Stimulated activated CD8-positive, alpha-beta memory T cell treated with anti-CD3 and anti-CD28 coated beads, Interleukin-12 subunit alpha, Interleukin-12 subunit beta, amount 100 ng/mL, for 1 hour (primary cell): ENCODE data around the gene DFFB.
A peak's percentile ranks its signal among the peaks of the same experiment; 100 is the strongest.

Source experiments
- DNase-seq: peaks from one replicate; pipeline ENCODE4 v3.0.0-alpha.2; 2020; ENCODE audit warnings: low read depth

DFFB gene

DNA sequence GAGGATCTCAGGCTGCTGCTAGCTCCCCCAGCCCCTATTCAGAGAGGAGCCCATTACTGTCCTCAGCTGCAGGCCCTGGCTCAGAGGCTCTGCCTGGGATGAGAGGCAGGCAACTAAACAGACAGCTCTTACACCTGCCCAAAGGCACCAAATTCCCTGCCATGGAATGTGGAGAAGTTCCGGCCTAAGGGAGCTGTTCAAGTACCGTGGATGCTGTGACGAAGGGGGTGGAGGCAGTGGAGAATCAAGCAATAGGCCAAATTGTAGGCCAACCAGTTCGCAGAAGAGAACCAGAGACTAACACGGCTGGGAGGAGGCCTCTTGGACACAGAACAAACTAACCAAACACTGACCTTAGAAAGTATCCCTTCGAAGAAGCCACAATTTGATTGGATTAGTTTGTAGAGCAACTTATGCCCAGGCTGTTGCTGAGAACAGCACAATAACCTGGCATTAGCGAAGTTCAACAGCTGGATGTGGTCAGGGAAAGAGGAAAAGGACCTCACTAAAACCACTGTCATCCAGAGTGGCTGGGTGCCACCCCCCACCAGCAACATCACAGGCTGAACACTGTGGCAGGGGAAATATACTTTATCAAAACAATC, 39.2 kb downstream of the DFFB start:
- DNase-seq: no peak

DNA sequence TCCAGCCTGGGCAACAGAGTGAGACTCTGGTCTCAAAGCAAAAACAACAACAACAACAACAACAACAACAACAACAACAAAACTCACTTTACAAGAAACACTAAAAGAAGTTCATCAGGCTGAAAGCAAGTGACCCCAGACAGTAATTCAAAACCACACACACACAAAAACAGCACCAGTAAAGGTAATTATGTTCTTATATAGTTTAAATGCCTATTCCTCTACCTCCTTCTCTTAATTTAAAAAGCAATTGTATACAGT, 41.1 kb downstream of the DFFB start:
- no peak for DNase-seq

DNA sequence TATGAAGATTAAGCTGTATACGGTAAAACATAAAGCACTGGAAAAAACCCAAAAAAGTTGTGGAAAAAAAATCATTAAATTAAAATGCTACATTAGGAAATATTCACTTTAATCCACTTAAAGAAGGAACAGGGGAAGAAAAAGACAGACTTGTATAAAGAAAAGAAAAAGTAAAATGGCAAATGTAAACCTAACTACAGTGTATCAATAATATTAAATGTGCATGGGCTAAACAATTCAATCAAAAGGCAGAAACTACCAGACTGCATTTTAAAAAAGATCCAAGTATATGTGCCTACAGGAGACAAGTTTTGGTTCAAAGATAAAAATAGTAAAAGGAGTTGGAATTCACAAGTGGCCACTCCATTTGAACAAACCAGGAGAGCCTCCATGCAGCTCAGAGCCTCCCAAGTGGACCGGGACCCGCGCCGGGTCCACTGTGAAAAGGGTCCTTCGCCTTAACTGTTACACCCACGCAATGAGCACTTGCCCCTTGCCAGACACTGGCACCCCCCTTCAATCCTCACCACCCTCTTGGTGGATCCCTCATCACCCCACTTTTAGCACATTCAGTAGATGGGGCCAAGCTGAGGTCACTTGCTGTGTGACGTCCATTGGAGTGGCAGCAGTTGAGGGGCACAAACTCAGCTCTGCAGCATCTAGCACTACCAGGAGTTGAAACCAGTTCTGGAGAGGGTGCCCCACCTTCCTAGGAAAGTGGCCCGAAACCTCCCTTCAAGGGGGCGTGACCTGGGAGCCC, 41.9 kb downstream of the DFFB start:
- no peak for DNase-seq

DNA sequence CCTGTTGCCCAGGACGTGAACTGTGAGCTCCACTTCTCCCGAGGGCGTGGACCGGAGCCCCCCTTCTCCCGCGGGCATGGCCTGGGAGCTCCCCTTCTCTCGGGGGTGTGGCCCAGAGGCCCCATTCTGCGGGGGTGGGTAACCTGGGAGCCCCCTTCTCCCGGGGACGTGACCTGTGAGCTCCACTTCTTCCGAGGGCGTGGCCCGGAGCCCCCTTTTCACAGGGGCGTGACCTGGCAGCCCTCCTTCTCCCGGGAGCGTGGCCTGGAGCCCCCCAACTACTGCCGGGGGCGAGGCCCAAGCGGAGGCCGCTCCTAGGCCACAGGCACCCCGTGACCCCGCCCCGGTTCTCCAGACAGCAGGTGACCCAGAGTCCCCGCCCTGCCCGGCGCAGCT, 42.5 kb downstream of the DFFB start:
- DNase-seq: no peak

DNA sequence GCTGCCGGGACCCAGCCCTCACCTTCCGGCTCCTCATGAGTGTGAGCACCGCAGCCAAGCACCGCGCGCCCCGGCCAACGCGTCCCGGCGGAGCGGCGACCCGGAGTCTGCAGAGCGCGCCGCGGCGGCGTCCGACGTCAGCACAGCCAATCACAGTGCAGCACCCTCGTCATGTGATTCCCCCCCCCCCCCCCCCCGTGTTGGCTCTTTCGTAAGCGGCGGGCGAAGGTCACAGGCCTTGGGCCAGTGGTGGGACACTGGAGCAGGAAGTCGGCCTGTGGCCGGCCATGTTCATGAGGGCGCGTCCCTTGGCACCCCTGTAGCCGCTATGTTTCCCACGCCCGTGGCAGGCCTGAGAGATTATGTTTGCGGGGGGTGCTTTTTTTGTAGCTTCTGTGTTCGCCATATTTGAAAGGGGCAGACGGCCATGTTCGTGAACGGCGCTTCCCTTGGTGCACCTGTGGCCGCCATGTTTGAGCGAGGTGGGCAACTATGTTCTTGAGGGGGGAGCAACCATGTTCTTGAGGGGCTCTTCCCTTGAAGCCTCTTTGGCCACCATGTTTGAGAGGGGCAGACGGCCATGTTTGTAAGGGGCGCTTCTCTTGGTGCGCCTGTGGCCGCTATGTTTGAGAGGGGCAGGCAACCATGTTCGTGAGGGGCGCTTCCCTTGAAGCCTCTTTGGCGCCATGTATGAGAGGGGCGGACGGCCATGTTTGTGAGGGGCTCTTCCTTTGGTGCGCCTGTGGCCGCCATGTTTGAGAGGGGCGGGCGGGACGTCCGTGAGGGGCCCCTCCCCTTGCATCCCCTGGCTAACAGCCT, 43.1 kb downstream of the DFFB start, which contains the start of gene C1orf174:
Gene C1orf174 (minus strand): TSS at position 123 of the 819 bp plus-strand sequence. CDS start 86 bp downstream, at position 37.
- peak; percentile 90 for DNase-seq

DNA sequence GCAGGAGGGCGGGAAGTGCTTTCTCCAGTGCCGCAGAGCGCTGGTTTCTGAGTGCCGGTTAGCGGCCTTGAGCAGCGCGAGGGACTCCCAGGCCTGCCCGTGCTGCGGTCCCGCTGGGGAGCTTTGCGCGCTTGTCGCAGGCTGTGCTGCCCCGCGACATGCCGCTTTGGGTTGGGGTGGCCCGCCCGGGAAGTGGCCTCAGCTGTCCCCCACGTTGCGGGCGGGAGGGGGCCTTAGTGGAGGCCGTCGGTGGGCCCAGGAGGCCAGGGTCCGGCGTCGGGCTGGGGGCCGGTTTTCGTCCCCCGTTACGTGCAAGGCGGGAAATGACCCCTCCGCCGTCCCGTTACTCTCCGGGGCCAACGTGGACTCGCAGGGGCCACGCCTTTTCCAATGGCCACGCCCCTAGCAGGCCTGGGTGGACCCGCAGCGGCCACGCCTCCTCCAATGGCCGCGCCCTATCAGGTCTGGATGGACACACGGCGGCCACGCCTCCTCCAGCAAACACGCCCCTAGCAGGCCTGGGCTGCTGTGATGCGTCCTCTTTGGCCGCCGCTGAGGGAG, 43.8 kb downstream of the DFFB start:
- DNase-seq: peak; percentile 61

DNA sequence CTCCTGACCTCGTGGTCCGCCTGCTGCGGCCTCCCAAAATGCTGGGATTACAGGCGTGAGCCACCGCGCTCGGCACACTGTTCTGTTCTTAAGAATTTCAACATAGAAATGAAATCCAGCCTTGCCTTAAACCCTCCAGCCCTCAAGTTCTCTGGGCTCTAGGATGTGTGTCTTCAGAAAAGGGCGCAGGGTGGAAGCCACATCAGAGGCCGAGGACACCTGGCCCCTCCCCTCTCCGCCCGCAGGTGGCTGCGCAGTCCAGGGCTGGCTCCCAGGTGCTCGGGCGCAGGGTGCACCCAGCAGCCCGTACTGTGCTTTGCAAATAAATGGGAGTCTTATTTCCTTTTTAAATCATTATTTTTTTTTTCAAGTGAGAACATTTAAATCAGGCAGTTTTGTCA, 44.8 kb downstream of the DFFB start:
- DNase-seq: no peak

DNA sequence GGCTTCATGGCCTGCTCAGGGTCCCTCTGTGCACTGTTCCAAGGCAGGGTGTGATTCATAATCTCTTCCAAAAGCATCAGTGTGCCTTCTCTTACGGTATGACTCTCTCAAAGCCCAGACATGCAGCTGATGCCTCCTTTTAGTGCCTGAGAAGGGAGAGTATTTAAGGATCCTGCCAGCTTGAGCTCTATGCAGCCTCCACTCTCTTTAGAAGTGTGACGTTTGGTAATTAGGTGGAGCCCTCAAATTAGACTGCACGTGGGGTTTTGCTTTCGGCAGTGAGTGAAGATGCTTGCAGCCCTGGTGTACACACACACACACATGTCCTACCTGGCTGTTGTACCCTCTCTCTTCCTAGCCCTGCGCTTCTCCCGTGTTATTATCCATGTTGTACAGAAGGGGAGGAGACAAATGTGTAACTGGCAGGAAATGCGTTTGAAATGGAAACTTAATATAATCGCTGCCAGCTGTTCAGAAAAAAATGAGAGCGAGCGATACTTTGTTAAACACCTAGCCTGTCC, 45.4 kb downstream of the DFFB start:
- DNase-seq: no peak

DNA sequence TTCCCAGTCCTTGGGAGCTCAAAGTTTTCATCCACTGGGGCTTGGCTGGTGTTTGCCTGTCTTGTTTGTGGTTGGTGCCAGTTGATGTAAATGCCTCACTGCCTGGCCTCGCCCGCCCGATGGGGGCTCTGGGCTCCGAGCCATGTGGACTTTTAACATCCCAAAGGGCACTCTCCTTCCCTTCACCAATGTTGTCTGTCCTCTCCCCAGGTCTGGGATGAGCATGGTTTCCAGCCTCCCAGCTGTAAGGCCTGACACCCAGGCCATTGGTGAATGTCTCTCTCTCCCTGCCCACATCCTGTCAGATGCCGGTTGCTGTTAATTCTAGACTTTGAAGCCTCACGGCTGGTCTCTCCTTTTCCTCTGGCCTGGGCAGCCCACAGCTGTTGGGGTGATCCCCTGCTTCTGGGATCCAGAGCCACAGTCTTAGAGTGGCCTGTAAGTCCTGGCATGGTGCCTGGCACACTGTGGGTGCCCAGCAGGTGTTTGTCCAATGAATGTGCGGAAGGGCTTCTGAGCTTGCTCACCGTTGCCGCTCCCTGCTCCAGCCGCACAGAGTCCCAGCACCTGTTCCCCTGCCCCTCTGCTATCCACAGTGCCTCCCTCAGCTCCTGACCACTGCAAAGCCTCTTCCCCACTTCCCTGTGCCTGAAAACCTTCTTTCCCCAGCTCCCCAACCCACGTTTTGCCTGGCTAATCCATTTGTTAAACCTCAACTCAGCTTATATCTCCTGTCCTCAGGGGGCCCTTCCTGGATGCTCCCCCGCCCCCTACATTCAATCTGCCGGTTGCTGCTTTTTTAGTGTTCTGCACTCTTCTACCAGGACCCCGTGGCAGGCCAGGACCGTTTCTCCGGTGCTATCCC, 46.1 kb downstream of the DFFB start:
- DNase-seq: no peak

DNA sequence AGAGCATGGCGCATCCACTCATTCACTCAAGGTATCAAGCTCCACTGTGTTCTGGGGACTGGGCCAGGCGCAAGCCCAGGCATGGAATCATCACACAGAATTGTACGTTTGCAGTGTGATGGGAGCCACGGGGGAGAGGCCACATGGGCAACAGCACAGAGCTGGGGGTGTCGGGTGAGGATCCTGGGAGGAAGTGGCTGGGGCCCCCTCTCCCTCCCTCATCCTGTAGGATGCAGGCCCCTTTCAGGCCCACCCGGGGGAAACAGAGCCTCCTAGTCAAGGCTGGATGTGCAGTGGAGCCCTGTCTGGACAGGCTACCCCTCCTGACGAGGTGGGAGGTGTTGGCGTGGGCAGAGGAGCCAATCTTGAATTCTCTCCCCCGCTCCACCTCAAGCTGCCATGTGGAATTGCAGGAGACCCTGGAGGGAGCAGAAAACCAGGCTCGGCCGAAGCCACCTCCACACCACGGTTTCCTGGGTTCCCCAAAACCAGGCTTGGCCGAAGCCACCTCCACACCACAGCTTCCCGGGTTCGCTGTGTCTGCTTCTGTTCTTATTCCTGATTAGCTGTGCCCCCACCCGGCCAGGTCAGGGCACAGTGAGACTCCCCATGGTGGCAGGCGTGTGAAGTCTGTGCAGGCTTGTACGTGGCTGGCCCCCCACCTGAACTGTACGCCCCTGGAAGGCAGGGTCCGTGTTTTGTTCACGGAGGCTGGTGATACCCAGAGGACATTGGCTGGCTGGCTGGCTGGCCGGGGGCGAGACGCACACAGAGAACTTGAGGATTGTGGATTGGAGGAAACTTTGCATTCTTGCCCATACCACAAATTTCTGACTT, 46.9 kb downstream of the DFFB start:
- no peak for DNase-seq

DNA sequence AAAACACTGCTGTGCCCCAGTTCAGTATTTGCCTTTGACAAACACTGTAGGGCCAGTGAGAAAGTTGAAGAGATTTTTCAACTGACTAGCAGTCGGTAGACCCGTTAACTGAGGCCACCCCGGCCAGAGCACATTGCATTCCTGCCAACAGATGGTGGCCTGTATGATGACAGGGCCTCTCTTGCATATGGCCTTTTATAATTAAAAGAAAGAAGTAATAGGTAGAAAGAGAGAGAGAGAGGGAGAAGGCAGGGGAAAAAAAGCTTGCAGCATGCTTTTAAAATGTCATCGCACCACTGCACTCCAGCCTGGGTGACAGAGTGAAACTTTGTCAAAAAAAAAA, 47.5 kb downstream of the DFFB start:
- no peak for DNase-seq

DNA sequence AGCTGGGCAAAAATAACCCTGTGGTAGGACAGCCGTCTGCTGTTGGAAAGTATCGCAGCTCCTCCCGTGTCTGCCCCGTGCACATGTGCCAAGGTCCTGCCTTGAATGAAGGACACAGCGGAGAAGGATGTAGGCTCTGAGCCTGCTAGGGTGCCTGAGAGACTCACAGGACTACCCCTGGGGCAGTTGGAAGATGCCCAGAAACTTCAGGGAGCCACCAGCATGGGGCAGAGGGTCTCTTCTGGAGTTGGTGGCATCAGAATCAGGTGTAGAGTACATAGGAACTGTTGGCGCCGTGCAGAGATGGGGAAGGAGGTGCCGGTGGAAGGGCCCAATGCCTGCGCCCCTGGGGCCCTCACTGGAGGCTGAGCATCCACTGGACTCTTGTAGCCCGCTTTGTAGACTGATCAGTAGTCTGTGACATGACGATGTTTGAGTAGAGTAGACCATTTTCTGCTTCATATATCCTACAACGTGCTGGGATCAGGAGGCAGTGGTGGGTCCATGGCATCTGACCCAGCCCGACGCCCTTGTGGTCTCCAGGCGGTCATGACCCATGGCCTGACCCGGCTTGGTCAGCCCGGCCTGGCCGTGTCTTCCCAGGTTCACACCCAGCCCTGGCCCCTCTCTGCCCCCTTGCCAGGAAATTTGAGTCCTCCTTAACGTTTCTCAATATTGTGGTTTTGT, 48.1 kb downstream of the DFFB start:
- no peak for DNase-seq

DNA sequence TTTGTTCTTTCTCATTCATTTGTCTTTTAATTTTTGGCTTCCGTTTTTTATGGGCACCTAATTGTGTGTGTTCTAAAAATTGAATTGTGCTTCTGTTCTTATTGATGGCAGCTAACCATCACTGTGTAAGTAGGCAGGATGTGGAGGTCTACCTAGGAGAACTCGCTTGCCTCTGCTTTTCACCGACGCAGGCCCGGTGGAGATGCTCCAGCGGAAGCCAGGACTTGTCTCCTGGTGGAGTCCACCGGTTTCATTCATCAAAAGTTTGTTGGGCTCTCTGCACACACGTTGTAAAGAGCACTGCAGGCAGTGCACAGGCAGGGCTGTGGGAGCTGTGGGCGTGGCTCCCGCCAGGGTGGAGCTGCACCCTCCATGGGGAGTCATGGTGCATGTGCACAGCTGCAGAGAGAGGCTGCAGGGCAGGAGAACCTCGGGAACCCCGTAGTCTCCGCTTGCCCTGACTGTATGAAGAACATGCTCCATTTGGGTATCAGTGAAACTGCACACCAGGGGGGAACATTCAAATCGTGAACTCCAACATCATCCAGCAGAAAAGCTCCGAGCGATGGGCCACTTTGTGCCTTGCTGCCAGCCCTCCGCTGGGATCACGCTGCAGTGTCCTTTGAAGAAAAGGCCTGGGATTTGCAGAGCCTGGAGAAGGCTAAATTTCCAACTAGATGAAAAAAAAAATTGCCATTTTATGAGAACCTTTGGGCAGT, 48.8 kb downstream of the DFFB start:
- DNase-seq: no peak

DNA sequence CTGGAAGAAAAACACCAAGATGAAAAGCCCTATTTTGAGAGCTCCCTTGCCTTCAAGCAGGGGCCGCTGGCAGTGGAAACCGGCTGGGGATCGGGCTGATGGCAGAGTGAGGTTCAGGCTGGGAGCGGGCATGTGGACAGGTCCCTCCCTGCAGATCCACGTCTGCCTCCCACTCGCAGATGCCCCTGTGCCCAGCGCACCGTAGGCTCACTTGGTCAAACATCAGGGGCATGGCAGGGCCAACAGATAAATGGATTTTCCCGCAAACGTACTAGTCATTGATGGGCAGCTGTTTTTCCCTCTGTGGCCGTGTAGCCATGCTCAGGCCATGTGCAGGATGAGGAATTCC, 49.4 kb downstream of the DFFB start:
- DNase-seq: no peak

DNA sequence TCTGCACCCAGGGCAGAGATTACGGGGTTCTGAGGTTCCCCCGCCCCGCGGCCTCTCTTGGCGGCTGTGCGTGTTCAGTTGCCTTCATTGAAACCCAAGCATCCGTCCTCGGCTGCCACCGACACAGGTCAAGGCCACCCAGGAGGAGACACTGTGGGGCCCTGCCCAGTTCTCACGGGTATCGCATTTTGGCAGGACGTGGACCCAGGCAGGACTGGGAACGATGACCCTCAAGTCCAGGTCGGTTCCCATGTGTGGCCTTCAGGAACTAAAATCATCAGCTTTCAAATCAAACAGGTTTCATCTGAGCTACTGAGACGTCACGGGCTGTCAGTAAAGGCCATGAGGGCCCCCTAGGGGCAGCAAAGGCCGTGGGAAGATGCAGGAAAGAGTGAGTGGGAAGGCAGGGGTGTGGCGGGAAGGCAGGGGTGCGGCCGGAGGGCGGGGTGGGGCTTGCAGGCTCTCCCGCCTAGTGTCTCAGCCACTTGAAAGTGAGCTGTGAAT, 49.8 kb downstream of the DFFB start:
- DNase-seq: no peak

DNA sequence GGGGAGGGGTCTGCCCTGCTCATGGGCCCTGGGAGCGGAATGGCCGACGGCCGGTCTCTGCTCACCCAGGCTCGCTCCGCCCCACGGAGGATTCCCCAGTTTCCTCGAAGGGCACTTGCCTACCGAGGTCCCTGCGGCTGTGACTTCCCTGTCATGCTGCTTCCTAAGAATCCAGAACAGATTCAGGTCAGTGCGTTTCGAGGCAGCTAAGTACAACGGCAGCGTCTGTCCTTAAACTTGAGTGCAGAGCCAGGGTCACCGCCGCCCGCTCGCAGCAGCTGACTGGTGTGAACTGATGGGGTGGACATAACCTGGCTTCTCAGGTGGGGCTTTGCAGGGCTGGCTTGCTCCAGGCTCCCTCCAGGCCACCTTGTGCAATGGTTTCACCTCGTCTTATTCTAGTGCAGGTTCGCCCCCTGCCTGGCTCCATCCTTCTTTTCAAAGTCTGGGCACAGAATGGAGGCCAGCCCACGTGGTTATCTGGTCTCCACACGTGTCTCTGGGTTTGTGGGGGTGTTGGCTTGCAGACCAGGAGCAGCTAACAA, 50.4 kb downstream of the DFFB start:
- DNase-seq: no peak

DNA sequence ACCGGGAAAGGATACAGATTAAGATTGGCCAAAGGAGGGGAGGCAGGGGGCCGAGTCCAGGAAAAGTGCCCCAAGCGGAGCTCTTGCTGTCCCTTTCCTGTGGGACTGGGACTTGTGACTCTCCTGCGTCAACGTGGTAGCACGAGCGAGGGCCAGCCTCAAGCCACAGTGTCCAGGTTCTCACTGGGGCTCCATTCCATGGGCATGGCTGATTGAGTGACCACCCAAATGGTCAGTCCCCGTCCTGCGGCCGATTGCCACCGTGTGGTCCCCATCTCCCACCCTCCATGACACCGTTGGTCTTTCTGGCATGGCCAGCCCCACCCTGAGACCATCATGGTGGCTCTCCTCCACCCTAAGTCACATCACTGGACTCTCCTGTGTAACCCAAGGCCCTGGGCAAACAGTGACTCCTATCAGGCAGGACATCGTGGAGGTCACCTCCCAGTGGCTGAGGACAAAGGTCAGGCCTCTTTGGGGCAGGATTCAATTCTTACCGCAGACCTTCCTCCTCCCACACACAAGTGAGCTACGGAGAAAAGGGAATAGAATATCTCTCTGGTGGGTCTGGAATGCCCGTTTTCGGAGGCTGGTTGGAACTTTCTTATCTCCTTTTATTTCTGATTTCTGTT, 51.7 kb downstream of the DFFB start:
- no peak for DNase-seq

DNA sequence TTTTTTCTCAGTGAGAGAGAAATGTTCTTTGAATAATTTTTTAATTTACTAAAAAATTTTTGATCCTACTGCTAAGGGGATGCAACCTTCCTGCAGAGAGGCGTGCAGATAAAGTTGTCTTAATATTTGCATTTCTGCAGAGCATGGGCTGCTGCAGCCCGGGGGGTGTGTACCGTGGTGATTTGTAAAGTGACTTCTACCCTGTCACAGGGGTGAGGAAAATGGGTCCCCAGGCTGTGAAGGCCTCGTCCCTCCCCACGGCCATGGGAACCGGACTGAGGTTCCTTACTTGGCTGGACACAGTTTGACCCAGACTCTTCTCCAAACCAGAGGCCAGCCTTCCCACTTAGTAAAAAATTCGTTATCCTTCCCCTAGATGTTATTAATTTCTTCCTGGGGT, 52.3 kb downstream of the DFFB start:
- DNase-seq: no peak
